Sigmoid colon (tissue), 7 donors: ENCODE measurements around the gene YIPF2. TPM values are rescaled to one million over a fixed set of nuclear protein-coding genes. Genes with fewer than 3 reads are reported as not detected.
A peak's percentile ranks its signal among the peaks of the same experiment; 100 is the strongest.
"Not testable (repeated sequence)": the region's sequence is repeated elsewhere in the genome, so short reads cannot be mapped to it uniquely, and the experiment has no call there.

ENCODE experiments used
- DNase-seq: peaks from one replicate; pipeline ENCODE4 v3.0.0-alpha.2; 2019
- H3K27ac ChIP-seq, 4 donors: fragments of 200-600 bp; sonication (generic); one replicate each; pipeline ENCODE4 v1.5.1; 2016 to 2019; ENCODE audit warnings: mild to moderate bottlenecking in 1 of 4
- H3K27me3 ChIP-seq, 3 donors: fragments of 200-600 bp; sonication (generic); one replicate each; pipeline ENCODE4 v1.5.1; 2019; ENCODE audit warnings: mild to moderate bottlenecking in 1 of 3
- H3K36me3 ChIP-seq, 4 donors: fragments of 200-600 bp; sonication (generic); one replicate each; pipeline ENCODE4 v1.5.1; 2016 to 2019
- H3K4me1 ChIP-seq, 4 donors: fragments of 200-600 bp; sonication (generic); one replicate each; pipeline ENCODE4 v1.5.1; 2017 to 2019
- H3K4me3 ChIP-seq, 4 donors: fragments of 200-600 bp; sonication (generic); one replicate each; pipeline ENCODE4 v1.5.1; 2017 to 2019; ENCODE audit warnings: mild to moderate bottlenecking in 2 of 4, moderate library complexity in 1 of 4
- H3K9me3 ChIP-seq, 4 donors: fragments of 200-600 bp in 3 of 4; sonication (generic) in 3 of 4; one replicate each; pipeline versions ENCODE4 v1.5.1 to v1.6.1; 2013 to 2019
- CTCF ChIP-seq, 4 experiments: fragments of 450-650 bp in 3 of 4; fragments of 200-600 bp in 1 of 4; IDR thresholded peaks; one replicate each; pipeline ENCODE4 v1.5.1; 2016 to 2019; ENCODE audit warnings: antibody characterized with exemption in 4 of 4, mild to moderate bottlenecking in 3 of 4, moderate library complexity in 2 of 4
- EP300 ChIP-seq, 4 donors: sonication (generic); formaldehyde crosslinking; IDR thresholded peaks; one replicate each; pipeline ENCODE4 v1.6.1; 2017; ENCODE audit warnings: antibody characterized with exemption in 4 of 4
- POLR2A ChIP-seq, 2 donors: fragments of 450-650 bp; IDR thresholded peaks; one replicate each; pipeline ENCODE4 v1.6.1; 2016; ENCODE audit warnings: antibody characterized with exemption in 2 of 2, mild to moderate bottlenecking in 2 of 2, moderate library complexity in 2 of 2
- POLR2AphosphoS5 ChIP-seq, 4 donors: sonication (generic); formaldehyde crosslinking; IDR thresholded peaks; one replicate each; pipeline ENCODE4 v1.6.1; 2017; ENCODE audit warnings: antibody characterized with exemption in 4 of 4
- WGBS, 2 donors: extraction: QIAGEN DNeasy Blood & Tissue Kit; methylation state at CpG; one replicate each; pipeline ENCODE4 v1.1.7; 2013; 5-methylcytosine and 5-hydroxymethylcytosine counted together
- intact Hi-C: fragments of 100-400 bp; cut with DNase I; formaldehyde crosslinking; loops from one replicate; pipeline ENCODE4 v1.15.1; 2023
- polyA plus RNA-seq, 3 donors: library from polyadenylated mRNA; stranded (reverse); fragments of 200-250 nt; gene quantifications; one replicate each; pipeline ENCODE4 v1.2.3, GENCODE V29; 2013
- total RNA-seq, 4 donors: library from RNA; depleted of rRNA; stranded (reverse); fragments of >200 nt; gene quantifications; one replicate each; pipeline ENCODE4 v1.1.0, GENCODE V29; 2016
- donor health status: healthy with polysubstance abuse.
- donor health status: Bipolar disorder and iron deficiency.
- donor health status: healthy.

The YIPF2 gene
- total and polyA plus RNA-seq, 7 donors: 19.4 to 61.3 (median 27.7) TPM

- Histone ChIP-seq H3K27me3 (no peaks in the 10 kb centered on the region), H3K4me3 (no peak overlapping the region), H3K9me3 (no peaks in the 10 kb centered on the region), H3K27ac (no peak overlapping the region), H3K36me3 (no peaks in the 10 kb centered on the region), H3K4me1 (peaks cover 0 to 27% (median 15%) of the 10 kb centered on the region in 4 donors)
- no peak for DNase-seq
- intact Hi-C loops: no loop called here
- 97 to 98% methylated on average over 4 of the region's 4 CpGs for WGBS, 2 donors
- no peak for TF ChIP-seq POLR2A (IDR thresholded peaks at IDR 0.05)
These were observed 36.5 kb upstream of the YIPF2 start for GRCh38 chr19:10964903-10965302.

GRCh38 chr19:10963865-10964264 is 35.4 kb upstream of the YIPF2 start:
- DNase-seq: no peak
- Histone ChIP-seq H3K4me3 (no peak overlapping the region), H3K4me1 (peaks cover 0 to 34% (median 19%) of the 10 kb centered on the region in 4 donors), H3K9me3 (no peaks in the 10 kb centered on the region), H3K36me3 (no peaks in the 10 kb centered on the region), H3K27me3 (no peaks in the 10 kb centered on the region), H3K27ac (no peak overlapping the region)
- intact Hi-C loops: no loop called here
- TF ChIP-seq EP300 (IDR thresholded peaks at IDR 0.05): no peak
- no peak for TF ChIP-seq CTCF (IDR thresholded peaks at IDR 0.05)
- no peak for TF ChIP-seq POLR2A (IDR thresholded peaks at IDR 0.05)
- no peak for TF ChIP-seq POLR2AphosphoS5 (IDR thresholded peaks at IDR 0.05)
- 76 to 86% methylated on average over 4 of the region's 4 CpGs for WGBS, 2 donors

- H3K4me3 ChIP-seq: no peak overlapping the region
- H3K9me3 ChIP-seq: no peaks in the 10 kb centered on the region
- peaks cover 0 to 34% (median 19%) of the 10 kb centered on the region in 4 donors for H3K4me1 ChIP-seq
- H3K27me3 ChIP-seq: no peaks in the 10 kb centered on the region
- intact Hi-C loops: no loop called here
- no peak overlapping the region for H3K27ac ChIP-seq
- DNase-seq: no peak
- WGBS, 2 donors: 89% methylated on average over 10 of the region's 10 CpGs
- TF ChIP-seq POLR2A (IDR thresholded peaks at IDR 0.05) (no peak), CTCF (IDR thresholded peaks at IDR 0.05) (no peak), POLR2AphosphoS5 (IDR thresholded peaks at IDR 0.05) (no peak)
- no peaks in the 10 kb centered on the region for H3K36me3 ChIP-seq
These were observed 34.4 kb upstream of the YIPF2 start for GRCh38 chr19:10962863-10963262.

- TF ChIP-seq CTCF (IDR thresholded peaks at IDR 0.05): no peak
- no peak for TF ChIP-seq EP300 (IDR thresholded peaks at IDR 0.05)
- no peak for TF ChIP-seq POLR2A (IDR thresholded peaks at IDR 0.05)
- peak in 1 of 4 donors; percentile 35 for TF ChIP-seq POLR2AphosphoS5 (IDR thresholded peaks at IDR 0.05)
- H3K27me3 ChIP-seq: no peaks in the 10 kb centered on the region
- intact Hi-C loops: no loop called here
- WGBS, 2 donors: 1% methylated on average over 92 of the region's 92 CpGs
- H3K4me3 ChIP-seq: peak overlapping the region; percentile 76 to 96 (median 80)
- peak; percentile 76 for DNase-seq
- H3K9me3 ChIP-seq: no peaks in the 10 kb centered on the region
- H3K36me3 ChIP-seq: no peaks in the 10 kb centered on the region
- peaks cover 0 to 34% (median 19%) of the 10 kb centered on the region in 4 donors for H3K4me1 ChIP-seq
- H3K27ac ChIP-seq: peak overlapping the region; percentile 88 to 94 (median 92)
These were observed 32.8 kb upstream of the YIPF2 start for GRCh38 chr19:10961073-10961860.

- H3K4me3 ChIP-seq: peak within 1 kb of the TSS; percentile 76 to 96 (median 80)
- TF ChIP-seq POLR2A (IDR thresholded peaks at IDR 0.05) (peak; percentile 85 to 94), EP300 (IDR thresholded peaks at IDR 0.05) (no peak), POLR2AphosphoS5 (IDR thresholded peaks at IDR 0.05) (peak; percentile 96 to 99 (median 98))
- intact Hi-C loops: no loop called here
- no peaks in the 10 kb centered on the region for H3K27me3 ChIP-seq
- peak within 1 kb of the TSS; percentile 92 to 94 (median 94) for H3K27ac ChIP-seq
- peaks cover 0 to 34% (median 19%) of the 10 kb centered on the region in 4 donors for H3K4me1 ChIP-seq
- H3K36me3 ChIP-seq: no peaks in the 10 kb centered on the region
- DNase-seq: peak; percentile 98
- H3K9me3 ChIP-seq: no peaks in the 10 kb centered on the region
- WGBS, 2 donors: 0% methylated on average over 100 of the region's 100 CpGs
These were observed 32.1 kb upstream of the YIPF2 start, which contains the start of gene SMARCA4 for GRCh38 chr19:10960314-10961072. SMARCA4 (plus strand) TSS chr19:10961030; CDS start chr19:10984152, 23,122 bp downstream.

- DNase-seq, intact Hi-C loops, H3K27me3 ChIP-seq, H3K9me3 ChIP-seq, H3K36me3 ChIP-seq: not testable (repeated sequence)
- H3K4me3 ChIP-seq: peak overlapping the region in 2 of 4 donors; percentile 76 to 96
- 93 to 96% methylated on average over 19 of the region's 19 CpGs for WGBS, 2 donors
- peaks cover 0 to 34% (median 19%) of the 10 kb centered on the region in 4 donors for H3K4me1 ChIP-seq
- H3K27ac ChIP-seq: peak overlapping the region; percentile 92 to 94 (median 94)
These were observed 31.0 kb upstream of the YIPF2 start for GRCh38 chr19:10959277-10959968.
